IPS DF 4.7 (cell line): ENCODE measurements around the gene SEPTIN10.
A peak's percentile ranks its signal among the peaks of the same experiment; 100 is the strongest.
"Not testable (repeated sequence)": the region's sequence is repeated elsewhere in the genome, so short reads cannot be mapped to it uniquely, and the experiment has no call there.

Experiments used
- DNase-seq: peaks from one replicate; pipeline ENCODE4 v3.0.0-alpha.2; 2013; ENCODE audit warnings: low spot score; ENCODE audit errors: extremely low read depth

The SEPTIN10 gene

DNA sequence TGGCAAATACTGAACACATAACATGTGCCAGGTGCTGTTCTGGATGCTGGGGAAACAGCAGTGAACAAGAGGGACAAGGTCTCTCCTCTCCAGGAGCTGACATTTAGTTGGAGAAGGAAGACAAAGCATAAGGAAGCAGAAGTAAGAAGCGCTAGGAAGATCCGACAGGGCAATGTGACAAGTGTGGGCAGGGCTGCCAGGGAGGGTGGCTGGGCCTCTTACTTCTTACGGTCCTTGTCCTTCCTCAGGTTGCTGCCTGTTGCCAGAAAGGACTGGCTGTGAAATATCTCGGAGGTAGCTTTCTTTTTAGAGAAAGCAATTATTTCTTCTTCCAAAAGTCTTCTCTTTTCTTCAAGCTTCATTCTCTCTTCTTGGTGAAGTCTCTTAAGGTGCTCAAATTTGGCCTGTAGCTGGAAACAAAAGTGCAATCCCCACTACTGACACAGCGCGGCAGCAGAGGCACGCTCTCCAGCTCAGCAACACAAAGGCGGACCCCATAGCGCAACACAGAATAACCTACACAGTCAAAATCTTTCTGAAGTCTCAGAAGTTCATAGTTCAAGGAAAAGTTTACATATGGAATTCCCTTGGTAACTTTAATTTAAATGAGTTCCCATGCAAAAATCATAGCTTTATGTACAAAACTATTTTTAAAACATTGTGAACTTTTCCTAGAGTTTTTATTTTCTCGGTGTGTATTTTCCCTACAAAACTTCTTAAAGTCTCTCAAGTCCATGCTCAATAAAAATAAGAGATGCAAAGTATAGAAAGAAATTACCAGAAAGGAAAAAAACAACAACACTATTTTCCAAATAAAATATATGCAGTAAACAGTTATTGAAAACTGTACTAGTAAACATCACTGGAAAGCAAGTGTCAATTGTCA is 67.7 kb downstream of the SEPTIN10 start:
- peak; percentile 30 for DNase-seq

DNA sequence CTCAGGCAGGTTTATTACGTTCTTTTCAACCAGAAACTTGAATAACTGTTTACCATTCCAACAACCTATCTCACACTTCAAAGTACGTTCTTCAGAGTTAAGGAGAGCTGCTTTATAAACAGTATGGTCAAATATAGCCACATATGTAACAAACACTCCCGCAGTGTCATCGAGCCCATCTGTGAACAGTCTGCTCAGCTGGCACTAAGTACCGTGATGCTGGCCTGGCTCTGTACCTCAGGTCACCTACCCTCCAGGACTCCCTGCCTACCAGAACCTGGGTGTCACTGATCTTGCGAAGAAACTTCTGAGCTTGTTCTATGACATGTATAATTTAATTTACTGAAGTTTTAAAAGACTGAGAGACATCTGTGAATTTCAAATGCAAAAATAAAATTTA is 71.4 kb downstream of the SEPTIN10 start:
- no peak for DNase-seq

DNA sequence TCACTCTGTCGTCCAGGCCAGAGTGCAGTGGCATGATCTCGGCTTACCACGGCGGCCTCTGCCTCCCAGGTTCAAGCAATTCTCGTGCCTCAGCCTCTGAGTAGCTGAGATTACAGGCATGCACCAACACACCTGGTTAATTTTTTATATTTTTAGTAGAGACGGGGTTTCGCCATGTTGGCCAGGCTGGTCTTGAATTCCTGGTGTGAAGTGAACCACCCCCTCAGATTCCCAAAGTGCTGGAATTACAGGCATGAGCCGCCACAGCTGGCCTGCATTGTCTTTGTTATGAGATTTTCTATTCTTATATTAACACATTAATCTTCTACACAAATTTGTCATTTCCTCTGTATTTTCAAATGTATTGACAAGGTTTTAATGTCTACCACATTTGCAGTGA is 75.2 kb downstream of the SEPTIN10 start:
- no peak for DNase-seq

DNA sequence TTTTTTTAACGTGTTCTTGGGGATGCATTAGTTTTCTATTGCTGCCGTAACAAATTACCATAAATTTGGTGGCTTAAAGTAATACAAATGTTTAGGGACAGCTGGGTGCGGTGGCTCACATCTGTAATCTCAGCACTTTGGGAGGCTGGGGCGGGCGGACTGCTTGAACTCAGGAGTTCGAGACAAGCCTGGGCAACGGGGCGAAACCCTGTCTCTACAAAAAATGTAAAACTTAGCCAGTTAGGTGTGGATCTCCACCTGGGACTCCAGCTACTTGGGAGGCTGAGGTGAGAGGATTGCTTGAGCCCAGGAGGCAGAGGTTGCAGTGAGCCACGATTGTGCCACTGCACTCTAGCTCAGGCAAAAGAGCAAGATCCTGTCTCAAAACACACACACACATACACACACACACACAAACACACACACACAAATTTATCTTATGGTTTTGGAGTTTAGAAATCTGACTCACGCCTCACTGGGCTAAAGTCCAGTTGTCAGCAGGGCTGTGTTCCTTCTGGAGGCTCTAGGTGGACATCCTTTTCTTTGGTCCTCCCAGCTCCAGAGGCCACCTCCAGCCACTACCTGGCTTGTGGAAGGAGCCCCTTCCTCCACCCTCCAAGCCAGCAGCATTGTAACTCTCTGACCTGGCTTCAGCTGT is 76.1 kb downstream of the SEPTIN10 start:
- no peak for DNase-seq

DNA sequence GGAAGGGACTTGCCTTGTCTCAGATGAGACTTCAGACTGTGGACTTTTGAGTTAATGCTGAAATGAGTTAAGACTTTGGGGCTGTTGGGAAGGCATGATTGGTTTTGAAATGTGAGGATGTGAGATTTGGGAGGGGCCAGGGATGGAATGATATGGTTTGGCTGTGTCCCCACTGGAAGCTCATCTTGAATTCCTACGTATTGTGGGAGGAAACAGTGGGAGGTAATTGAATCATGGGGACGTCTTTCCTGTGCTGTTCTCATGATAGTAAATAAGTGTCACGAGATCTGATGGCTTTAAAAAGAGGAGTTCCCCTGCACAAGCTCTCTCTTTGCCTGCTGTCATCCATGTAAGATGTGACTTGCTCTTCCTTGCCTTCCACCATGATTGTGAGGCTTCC is 77.2 kb downstream of the SEPTIN10 start:
- not testable (repeated sequence) for DNase-seq

DNA sequence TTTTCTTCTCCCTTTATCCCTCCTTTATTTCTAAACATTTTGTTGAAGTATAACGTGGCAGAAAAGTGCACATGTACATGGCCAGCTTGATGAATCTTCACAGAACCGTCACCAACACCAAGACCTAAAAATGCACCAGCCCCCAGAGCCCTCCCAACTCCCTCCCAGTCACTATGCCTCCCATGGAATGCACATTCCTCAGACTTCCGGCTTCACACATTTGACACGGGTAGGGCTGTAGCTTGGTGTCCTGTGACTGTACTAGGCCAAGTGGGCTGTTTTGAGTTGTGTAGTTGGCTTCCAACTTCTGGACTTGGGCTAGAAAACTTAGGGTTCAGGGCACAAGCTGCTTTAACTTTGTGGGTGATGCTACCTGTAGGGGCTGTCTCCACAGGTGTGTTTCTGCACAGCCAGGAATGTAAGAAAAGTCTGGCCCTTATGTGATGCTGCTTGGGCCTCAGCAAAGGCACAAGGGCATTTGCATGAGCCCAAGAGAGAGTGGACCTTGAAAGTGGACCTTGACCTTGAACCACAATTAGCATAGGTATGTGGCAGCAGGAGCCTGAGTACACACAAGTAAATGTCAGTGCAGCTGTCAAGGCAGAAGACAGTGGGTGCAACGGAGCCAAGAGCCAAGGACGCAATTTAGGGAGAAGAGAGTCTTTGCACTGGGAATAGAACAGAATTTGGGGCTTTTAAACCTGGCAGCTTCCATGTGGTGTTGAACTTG is 78.4 kb downstream of the SEPTIN10 start:
- DNase-seq: no peak

DNA sequence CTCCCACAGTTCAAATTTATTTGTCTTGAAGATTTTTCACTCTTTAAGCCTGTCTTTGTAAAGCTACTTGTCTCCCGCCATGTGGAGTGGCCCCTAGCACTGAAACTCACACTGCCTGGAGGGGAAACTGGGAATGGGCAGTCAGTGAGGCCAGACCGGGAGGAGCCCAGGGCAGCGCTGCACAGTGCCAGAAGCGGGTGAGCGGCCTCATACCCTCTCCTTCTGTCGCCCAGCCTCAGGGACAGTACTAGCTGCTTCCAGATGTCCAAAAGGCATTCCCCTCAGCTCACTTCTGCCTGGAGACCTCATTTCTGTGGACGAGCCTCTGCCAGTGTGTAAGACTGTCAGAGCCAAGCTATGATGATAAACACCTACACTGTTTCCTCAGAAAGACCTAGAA is 79.9 kb downstream of the SEPTIN10 start:
- no peak for DNase-seq

DNA sequence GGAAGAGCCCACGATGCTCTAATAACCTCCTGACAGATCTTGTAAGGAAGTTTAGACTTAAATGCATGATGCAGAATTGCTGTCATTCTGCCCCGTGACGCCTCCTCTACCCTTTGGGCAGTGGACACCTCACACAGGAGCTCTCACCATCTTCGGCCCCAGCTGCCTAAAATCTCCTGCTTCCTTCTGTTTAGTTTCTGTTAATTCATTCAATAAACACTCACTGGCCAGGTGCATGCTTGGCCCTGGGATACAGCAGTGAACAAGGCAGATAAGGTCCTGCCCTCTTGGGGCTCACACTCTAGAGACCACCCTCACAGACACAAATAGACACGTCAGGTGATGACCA is 81.1 kb downstream of the SEPTIN10 start:
- no peak for DNase-seq

DNA sequence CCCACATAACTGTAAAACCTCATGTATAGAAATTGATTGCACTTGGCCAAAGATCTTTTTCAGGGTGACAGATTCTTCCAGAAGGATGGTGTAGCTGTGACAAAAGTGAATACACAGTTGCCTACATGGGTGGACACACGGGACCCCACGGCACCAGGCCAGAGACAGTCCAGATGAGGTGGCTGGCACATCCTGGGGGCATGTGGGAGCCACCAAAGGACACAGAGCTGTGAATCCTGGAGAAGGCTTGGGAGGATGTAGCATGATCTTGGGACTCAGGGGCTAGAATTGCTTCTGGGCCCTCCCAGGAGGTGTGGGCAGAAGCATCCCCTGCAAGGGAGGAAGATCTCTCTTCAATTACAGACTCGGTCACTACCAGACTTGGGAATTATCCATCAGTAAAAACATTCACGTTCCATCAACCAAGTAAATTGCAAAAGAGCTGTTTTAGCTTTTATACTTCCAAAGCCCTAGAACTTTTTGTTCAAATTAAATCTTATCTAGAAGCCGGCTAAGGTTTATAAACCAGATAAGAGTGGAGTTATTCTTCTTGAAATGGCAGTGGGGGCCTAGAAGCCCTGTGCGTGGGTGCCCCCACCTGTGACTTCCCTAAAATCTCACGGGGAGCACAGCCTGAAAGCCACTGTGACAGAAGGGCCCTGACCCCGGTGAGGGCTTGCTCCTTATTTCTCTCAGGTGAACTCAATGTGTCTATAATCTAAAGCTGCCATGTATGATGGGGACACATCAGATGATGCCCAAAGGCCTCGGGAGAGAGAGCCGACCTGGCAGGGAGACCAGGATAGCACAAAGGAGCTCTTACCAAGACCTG is 81.7 kb downstream of the SEPTIN10 start:
- no peak for DNase-seq

DNA sequence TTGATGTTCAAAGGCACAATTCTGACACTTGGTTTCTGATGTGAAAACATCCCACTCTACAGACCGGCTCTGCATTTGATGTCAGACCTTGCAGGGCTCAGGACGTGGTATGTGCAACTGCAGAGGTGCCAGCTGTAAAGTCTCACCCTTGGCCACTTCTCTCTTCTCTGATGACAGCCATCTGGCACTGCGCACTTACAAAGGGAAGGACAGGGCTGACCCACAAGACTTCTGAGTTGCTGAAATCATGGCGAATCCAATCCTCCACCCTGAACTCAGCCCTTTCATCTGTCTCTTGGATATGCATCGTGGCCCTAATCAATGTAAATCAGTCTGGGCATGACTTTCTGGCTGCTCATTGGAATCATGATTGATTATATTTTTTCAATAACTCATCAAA is 82.5 kb downstream of the SEPTIN10 start:
- no peak for DNase-seq

DNA sequence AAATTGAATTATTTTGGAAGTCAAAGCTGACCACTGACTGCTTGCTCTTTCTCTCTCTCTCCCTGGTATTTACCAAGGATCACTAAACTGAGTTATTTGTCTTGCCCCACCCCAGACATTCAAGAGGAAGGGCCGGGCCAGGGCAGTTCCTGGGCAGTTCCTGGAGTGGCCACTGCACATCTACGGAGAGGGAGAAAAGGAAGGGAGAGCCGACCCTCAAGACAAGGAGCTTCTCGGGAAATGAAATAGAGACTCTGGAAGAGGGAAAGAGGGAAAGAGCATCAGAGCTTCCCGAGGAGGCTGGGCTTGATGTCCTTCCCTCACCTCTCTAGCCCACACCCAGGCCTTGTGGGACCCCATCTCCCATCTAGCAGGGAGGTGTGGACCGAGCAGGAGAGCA is 83.1 kb downstream of the SEPTIN10 start:
- no peak for DNase-seq

DNA sequence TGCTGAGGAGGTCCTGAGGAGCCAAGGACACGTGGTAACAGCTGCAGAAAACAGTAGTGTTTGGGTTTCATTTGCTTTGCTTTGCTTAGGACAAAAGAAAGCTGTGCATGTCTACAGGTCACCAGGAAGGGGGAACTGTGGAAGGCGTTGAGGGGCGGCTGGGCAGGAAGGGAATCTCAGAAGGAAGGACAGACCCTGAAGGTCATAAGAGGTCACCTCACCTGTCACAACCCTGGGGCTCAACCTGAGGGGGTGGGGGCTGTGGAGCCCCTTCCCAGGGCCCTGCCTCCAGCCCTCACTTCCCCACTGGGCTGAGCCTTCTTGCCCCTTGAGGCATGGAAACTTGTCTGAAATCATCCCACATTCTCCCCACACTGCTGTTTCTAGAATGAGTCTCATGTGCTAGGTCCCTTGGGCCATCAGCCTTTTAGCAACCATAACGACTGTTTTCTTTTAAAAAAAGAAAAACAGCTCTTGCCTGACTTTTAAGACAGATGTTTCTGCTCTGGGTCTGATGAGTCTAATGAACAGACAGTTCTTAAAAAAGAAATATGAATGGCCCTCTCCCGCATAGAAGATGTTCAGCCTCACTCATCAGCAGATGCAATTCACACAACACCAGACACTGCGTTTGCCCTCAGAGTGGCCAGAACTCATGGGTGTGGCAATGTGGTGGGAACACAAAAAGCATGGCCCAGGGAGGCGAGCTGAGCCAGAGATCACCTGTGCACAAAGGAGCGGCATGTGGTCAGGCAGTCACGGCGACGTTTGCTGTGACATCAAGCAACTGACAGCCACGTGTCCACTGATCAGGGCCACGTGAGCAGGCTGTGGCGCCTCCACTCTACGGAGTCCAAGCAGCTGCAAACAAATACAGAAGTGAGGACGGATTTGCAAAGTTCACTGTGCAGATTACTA is 84.0 kb downstream of the SEPTIN10 start:
- no peak for DNase-seq

DNA sequence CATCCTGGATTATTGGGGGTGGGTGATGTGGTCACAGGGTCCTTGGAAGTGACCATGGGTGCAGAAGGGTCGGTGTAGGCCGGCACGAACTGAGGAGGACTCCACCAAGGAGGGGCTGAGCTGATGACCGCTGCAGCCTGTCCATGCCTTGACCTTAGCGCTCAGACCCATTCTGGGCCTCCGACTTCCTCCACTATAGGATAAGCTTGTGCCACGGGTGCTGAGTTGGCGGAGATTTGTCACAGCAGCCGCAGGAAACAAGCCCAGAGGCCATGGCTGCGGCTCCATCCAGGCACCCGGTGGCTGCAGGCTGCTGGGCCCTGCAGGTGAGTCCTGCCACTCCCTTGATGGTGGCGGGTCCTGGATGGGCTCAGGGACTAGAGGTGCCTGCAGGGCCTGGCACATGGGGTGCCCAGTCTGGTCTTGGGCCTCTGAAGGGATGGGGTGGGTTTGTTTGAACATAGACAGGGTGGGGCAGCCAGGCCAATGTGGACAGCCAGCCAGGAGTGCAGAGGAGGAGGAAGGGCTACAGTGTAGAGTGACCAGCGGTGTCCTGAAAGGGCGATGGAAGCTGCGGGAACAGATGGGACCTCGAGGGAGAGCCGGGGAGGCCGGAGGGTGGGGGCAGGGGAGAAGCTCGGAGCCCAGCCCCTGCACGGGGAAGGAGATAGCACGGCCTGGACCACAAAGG is 84.8 kb downstream of the SEPTIN10 start:
- no peak for DNase-seq

DNA sequence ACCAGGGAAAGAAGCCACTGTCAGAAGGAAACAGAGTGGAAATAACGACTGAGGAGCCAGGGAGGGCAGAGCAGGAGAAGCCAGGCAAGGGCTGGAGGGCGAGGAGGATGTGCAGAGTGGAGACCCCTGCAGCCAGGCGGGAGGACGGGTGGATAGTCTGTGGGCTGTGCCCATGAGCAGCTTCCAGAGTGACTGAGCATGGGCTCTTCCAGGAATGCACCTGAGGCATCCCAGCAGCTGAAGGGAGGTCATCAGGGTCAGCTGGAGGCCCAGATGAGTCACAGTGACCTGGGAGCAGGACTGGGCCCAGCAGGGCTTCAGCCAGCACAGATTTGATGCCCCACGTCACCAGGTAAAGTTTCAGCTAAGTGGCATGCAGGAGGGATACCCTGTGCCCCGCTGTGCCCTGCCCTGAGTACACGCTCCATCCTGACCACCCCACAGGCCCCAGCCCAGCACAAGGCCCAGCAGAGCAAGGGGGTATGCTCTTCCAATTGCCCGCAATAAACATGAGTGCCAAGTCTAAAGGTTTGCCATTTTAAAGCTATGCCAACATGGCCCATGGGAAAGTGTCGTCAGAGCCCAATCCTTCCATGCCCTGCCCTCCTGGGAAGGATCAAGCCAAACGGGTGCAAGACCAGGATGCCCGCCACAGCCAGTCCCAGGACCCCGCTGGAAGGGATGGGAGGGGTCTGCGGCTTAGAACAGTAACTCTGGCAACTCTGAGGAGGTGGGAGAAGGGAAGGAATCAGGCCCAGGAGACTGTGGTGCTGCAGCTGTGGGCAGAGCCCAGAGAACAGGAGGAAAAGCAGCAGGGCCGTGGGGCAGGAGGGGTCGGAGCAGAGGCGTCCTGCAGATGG is 85.7 kb downstream of the SEPTIN10 start:
- no peak for DNase-seq

DNA sequence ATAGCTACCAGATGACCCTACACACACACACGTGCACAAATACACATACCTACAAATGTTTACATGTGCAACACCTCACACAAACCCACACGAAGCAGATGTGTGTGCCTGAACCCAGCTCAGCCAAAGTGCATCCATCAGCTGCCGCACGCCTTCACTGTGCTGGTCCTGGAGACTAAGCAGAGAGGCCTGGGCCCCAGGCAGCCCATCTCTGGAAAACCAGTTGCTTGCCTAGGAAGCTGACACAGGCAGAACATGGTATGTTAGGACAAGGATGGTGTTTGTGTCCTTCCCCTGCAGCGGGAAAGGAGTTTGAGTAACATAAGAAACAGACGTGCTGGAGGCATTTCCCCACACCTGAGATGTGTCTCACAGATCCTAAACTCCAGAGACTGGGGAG is 86.7 kb downstream of the SEPTIN10 start:
- no peak for DNase-seq

DNA sequence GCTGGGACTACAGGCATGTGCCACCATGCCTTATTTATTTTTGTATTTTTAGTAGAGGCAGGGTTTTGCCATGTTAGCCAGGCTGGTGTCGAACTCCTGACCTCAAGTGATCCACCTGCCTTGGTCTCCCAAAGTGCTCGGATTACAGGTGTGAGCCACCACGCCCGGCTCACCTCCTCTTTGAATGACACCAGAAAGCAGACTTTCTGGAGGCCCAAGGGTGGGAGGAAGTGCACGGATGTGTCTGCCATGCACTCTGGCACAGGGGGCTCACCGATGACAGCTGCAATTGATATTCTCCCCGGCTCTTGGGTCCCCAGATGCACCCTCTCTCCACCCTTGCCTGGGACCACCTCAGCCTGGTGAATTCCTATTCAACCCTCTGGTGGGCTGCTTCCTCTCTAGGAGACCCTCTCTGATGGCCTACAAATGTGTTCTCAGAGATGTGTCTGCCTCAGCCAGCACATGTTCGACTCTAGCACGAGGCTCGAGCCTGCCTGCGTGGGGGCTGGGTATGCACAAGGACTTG is 87.3 kb downstream of the SEPTIN10 start:
- no peak for DNase-seq

DNA sequence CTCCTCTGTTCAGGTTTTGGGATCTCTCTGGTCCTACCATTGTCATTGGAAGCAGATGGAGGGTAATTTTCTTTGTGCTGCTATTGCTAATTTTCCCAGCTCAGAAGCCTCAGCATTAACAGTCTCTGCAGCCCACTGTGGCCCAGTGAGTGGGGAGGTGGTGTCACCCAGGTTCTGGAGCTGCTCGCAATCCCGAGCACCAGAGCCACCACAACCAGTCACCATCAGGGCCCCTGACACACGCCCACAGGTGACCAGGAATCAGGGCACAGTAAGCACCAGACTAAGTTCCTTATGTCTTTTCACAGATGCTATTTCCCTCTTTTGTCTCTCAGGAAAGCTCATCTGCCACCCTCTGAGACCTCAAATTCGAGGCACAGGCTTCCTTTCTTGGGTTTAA is 87.9 kb downstream of the SEPTIN10 start:
- DNase-seq: no peak

DNA sequence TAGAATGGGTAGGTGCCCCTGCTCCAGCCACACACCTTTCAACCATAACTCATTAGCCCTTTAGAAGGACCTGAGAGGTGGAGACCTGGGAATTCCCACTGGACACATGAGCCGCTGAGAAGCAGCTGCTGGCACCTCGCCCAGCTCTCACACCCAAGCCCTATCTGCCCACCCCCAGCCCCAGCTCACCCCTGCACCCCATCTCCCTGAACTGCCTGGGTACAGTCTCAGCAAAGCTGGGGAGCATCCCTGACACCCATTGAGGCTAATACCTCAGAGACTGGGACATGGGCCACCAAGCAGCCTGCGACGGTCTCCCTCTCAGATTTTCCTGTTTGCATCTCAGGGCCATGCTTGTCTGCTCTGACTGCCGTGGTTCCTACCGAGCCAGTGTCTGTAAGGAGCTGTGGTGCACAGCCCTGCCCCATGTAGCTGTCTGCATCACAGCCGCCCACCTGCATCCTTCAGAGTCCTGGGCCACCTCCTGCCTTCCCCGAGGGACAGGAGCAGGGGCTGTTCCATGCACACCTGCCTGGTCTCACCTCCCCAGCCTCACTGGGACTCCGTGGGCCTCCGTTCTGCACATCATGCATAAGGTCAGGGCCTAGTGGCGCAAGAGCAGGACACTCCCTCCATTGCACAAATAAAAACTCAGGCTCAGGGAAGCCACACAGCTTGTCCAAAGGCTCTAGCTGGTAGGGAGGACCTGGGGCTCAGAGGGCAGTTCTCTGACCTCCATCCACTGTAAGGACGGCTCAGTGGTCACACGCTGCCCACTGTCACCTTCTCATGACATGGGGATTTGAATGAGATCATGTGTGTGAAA is 90.0 kb downstream of the SEPTIN10 start:
- no peak for DNase-seq
